ENCODE measurements around the gene PYM1. TPM values are rescaled to one million over a fixed set of nuclear protein-coding genes. Genes with fewer than 3 reads are reported as not detected.
"Not testable (repeated sequence)": the region's sequence is repeated elsewhere in the genome, so short reads cannot be mapped to it uniquely, and the experiment has no call there.

PYM1 gene
- total RNA-seq, 2 donors from 2014 or later = 44.0 to 49.3 TPM

DNA sequence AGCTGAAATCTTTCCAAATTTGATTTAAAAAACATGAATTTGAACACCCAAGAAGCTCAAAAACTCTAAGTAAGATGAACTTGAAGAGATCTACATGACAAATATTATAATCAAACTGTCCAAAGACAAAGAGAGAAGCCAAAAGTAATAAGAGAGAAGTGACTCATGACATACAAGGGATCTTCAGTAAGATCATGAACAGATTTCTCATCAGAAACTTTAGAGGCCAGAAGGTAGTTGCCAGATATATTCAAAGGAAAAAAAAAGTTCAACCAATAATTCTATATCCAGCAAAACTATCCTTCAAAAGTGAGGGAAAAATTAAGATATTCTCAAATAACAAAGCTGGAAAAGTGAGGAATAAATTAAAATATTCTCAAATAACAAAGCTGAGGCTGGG lies 49.9 kb downstream of the PYM1 start:
- intact Hi-C loops (cut with DNase I) = no loop called here
- Histone ChIP-seq H3K27me3 (no peaks in the 10 kb centered on the region), H3K36me3 (no peaks in the 10 kb centered on the region), H3K9ac (ENCODE audit: low read depth in 2 of 2, low read length in 2 of 2) (no peak overlapping the region), H3K9me3 (no peaks in the 10 kb centered on the region), H3K4me1 (no peaks in the 10 kb centered on the region), H3K4me3 (no peak overlapping the region), H3K27ac (no peak overlapping the region)
- TF ChIP-seq, protein P1, sequence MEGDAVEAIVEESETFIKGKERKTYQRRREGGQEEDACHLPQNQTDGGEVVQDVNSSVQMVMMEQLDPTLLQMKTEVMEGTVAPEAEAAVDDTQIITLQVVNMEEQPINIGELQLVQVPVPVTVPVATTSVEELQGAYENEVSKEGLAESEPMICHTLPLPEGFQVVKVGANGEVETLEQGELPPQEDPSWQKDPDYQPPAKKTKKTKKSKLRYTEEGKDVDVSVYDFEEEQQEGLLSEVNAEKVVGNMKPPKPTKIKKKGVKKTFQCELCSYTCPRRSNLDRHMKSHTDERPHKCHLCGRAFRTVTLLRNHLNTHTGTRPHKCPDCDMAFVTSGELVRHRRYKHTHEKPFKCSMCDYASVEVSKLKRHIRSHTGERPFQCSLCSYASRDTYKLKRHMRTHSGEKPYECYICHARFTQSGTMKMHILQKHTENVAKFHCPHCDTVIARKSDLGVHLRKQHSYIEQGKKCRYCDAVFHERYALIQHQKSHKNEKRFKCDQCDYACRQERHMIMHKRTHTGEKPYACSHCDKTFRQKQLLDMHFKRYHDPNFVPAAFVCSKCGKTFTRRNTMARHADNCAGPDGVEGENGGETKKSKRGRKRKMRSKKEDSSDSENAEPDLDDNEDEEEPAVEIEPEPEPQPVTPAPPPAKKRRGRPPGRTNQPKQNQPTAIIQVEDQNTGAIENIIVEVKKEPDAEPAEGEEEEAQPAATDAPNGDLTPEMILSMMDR (IDR thresholded peaks at IDR 0.05) = no peak
- no peak for DNase-seq

DNA sequence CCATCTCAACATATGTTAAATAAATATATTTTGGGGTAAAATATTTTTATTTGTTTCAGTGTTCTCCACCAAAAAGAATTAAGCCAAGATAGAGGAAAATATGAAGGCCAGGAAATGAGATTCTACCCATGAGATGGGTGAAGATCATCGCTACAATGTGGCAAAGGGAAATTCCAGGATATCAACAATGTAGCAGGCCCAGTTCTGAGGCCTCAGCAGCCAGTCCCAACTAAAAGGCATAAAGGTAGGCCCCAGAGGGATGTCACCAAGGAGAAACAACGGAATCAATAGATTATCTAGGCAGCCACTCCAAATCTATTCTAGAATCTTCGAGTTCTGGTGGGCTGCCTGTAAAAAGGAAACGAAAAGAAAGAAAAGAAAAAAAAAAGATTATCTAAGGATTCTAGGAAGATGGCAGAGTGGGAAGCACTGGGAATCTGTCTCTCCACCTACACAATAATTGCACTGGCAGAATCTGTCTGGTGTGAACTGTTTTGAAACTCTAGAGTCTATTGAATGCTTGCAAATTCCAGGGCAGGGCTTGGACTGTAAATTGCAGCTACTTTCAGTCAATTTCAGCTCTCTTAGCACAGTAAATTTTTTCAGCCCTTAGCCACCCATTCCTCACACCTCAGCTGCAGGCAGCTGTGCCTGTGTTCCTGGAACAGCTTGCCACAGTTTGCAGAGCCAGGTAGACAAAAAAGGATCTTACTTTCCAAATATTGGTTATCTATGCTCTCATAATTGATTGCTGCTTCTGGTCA lies 51.8 kb downstream of the PYM1 start:
- no peak for DNase-seq
- no peaks in the 10 kb centered on the region for H3K9me3 ChIP-seq
- H3K27ac ChIP-seq = no peak overlapping the region
- H3K4me1 ChIP-seq = no peaks in the 10 kb centered on the region
- TF ChIP-seq, protein P1 (IDR thresholded peaks at IDR 0.05) = no peak
- no peaks in the 10 kb centered on the region for H3K27me3 ChIP-seq
- intact Hi-C loops (cut with DNase I) = no loop called here
- H3K36me3 ChIP-seq = no peaks in the 10 kb centered on the region
- H3K4me3 ChIP-seq = no peak overlapping the region
- no peak overlapping the region for H3K9ac ChIP-seq (ENCODE audit: low read depth in 2 of 2, low read length in 2 of 2)

DNA sequence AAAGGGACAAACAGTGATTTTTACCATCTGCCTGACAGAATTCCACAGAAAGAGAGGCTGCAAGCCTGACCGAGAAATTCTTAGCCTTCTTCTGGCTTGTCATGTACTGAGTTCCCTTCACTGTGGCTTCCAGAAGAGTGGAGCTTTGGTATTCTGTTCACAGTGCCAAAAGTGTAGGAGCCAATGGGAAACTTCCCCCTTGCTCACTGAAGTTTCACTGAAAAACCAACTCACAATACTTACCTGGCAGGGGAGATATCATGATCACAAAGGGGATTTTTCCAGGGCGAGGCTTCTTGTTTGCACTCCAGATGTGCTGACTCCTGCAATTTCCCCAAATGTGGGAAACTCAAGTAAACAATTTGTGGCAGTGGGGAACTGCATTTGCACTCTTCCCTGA lies 53.3 kb downstream of the PYM1 start:
- H3K4me3 ChIP-seq = no peak overlapping the region
- intact Hi-C loops (cut with DNase I) = no loop called here
- H3K27ac ChIP-seq = no peak overlapping the region
- H3K4me1 ChIP-seq = no peaks in the 10 kb centered on the region
- H3K27me3 ChIP-seq = no peaks in the 10 kb centered on the region
- no peak for DNase-seq
- H3K9me3 ChIP-seq = no peaks in the 10 kb centered on the region
- TF ChIP-seq, protein P1 (IDR thresholded peaks at IDR 0.05) = no peak
- no peak overlapping the region for H3K9ac ChIP-seq (ENCODE audit: low read depth in 2 of 2, low read length in 2 of 2)
- no peaks in the 10 kb centered on the region for H3K36me3 ChIP-seq

DNA sequence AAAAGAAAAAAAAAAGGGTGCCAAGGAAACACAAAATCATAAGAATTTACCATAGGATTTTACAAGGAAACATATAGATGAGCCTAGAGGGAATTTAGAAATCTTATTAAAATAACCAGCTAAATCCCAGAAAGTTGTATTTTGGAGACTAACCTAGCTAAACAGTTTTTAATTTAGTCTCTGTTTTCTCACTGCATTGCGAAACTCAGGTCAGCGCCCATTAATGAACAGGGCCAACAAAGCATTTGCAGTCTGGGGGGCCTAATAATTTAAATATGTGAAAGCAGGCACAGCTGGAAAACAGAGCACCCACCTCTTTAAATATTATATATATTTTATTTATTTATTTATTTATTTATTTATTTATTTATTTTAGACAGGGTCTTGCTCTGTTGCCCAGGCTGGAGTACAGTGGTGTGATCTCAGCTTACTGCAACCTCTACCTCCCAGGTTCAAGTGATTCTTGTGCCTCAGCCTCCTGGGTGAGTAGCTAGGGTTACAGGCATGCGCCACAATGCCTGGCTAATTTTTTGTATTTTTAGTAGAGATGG lies 61.2 kb downstream of the PYM1 start:
- H3K4me1 ChIP-seq; H3K9me3 ChIP-seq; DNase-seq; intact Hi-C loops (cut with DNase I); H3K4me3 ChIP-seq; H3K9ac ChIP-seq (ENCODE audit: low read depth in 2 of 2, low read length in 2 of 2); H3K27ac ChIP-seq; H3K36me3 ChIP-seq; H3K27me3 ChIP-seq: not testable (repeated sequence)

DNA sequence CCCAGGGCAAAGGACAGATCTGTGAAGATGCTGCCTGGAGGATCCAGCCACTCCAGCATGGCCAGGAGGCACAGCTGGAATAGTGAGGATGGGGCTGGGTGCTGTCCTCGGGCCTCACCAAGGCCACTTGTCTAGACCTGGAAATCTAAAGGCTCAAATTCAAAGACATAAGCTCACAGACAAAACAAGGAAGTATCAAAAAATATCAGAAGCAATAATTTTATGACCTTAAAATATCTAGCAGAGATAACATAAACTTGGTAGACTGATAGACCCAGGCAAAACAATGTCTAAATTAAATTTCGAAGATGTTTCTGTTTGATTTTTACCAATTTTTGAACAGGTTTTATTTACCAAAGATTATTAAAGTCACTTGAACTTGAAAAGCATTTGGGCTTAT lies 62.4 kb downstream of the PYM1 start:
- Histone ChIP-seq H3K4me1 (no peaks in the 10 kb centered on the region), H3K36me3 (no peaks in the 10 kb centered on the region), H3K9me3 (no peaks in the 10 kb centered on the region), H3K4me3 (no peak overlapping the region), H3K27me3 (no peaks in the 10 kb centered on the region), H3K9ac (ENCODE audit: low read depth in 2 of 2, low read length in 2 of 2) (no peak overlapping the region), H3K27ac (no peak overlapping the region)
- DNase-seq = no peak
- TF ChIP-seq, protein P1 (IDR thresholded peaks at IDR 0.05) = no peak
- intact Hi-C loops (cut with DNase I) = no loop called here

DNA sequence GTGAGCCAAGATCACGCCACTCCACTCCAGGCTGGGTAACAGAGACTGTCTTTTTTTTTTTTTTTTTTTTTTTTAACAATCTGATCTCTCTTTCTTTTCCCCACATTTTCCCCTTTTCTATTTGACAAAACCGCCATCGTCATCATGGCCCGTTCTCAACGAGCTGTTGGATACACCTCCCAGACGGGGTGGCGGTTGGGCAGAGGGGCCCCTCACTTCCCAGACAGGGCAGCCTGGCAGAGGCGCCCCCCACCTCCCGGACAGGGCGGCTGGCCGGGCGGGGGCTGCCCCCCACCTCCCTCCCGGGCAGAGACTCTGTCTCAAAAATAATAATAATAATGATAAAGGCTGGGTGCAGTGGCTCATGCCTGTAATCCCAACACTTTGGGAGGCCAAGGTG lies 64.8 kb downstream of the PYM1 start:
- H3K9me3 ChIP-seq; H3K4me3 ChIP-seq; intact Hi-C loops (cut with DNase I); H3K27me3 ChIP-seq; H3K27ac ChIP-seq; H3K4me1 ChIP-seq; H3K9ac ChIP-seq (ENCODE audit: low read depth in 2 of 2, low read length in 2 of 2); DNase-seq; H3K36me3 ChIP-seq: not testable (repeated sequence)
